Upper lobe of left lung (tissue), 4 donors: ENCODE results near the gene BRAT1.

Source experiments
- CTCF ChIP-seq, 6 experiments: fragments of 450-650 bp in 4 of 6; fragments of 200-600 bp in 2 of 6; sonication (generic) in 2 of 6; IDR thresholded peaks; one replicate each; pipeline ENCODE4 v1.5.1; 2016 to 2019; ENCODE audit warnings: antibody characterized with exemption in 6 of 6
- EP300 ChIP-seq, 4 donors: sonication (generic); formaldehyde crosslinking; IDR thresholded peaks; one replicate each; pipeline ENCODE4 v1.5.1; 2017; ENCODE audit warnings: antibody characterized with exemption in 4 of 4, control low read depth in 2 of 4
- POLR2A ChIP-seq, 4 donors: fragments of 450-650 bp; IDR thresholded peaks; one replicate each; pipeline ENCODE4 v1.5.1; 2016 to 2017; ENCODE audit warnings: antibody characterized with exemption in 4 of 4, mild to moderate bottlenecking in 2 of 4
- POLR2AphosphoS5 ChIP-seq, 2 donors: sonication (generic); formaldehyde crosslinking; IDR thresholded peaks; one replicate each; pipeline ENCODE4 v1.5.1; 2017; ENCODE audit warnings: antibody characterized with exemption in 2 of 2

- TF ChIP-seq CTCF (IDR thresholded peaks at IDR 0.05), result no peak
- no peak for TF ChIP-seq POLR2A (IDR thresholded peaks at IDR 0.05)
- TF ChIP-seq POLR2AphosphoS5 (IDR thresholded peaks at IDR 0.05), result no peak
- TF ChIP-seq EP300 (IDR thresholded peaks at IDR 0.05), result no peak
Observed at GRCh38 chr7:2598154-2598823, 43.0 kb upstream of the BRAT1 start.
